H9 (cell line): ENCODE data around the gene LRRTM1. TPM values are rescaled to one million over a fixed set of nuclear protein-coding genes. Genes with fewer than 3 reads are reported as not detected.
A peak's percentile ranks its signal among the peaks of the same experiment; 100 is the strongest.

Source experiments
- DNase-seq: peaks from one replicate; pipeline ENCODE4 v3.0.0-alpha.2; 2017
- H2AFZ ChIP-seq: one replicate; pipeline ENCODE4 v1.6.1; 2013; ENCODE audit warnings: mild to moderate bottlenecking, low read length, control low read depth, moderate library complexity
- H2AK5ac ChIP-seq: 2 replicates; pipeline ENCODE4 v1.6.1; 2013; ENCODE audit warnings: low read length, control low read depth, mixed read lengths; ENCODE audit not compliant: insufficient read length
- H2BK120ac ChIP-seq: one replicate; pipeline ENCODE4 v1.6.1; 2013; ENCODE audit warnings: low read depth, mild to moderate bottlenecking, low read length, control low read depth, inconsistent platforms; ENCODE audit not compliant: poor library complexity, severe bottlenecking
- H2BK12ac ChIP-seq: 2 replicates; pipeline ENCODE4 v1.6.1; 2013; ENCODE audit warnings: low read length, control low read depth, mixed read lengths, low read depth; ENCODE audit not compliant: insufficient read length
- H2BK15ac ChIP-seq: 2 replicates; pipeline ENCODE4 v1.6.1; 2013; ENCODE audit warnings: low read depth, low read length, control low read depth
- H2BK20ac ChIP-seq: one replicate; pipeline ENCODE4 v1.6.1; 2013; ENCODE audit warnings: low read depth, mild to moderate bottlenecking, low read length, control low read depth, inconsistent platforms; ENCODE audit not compliant: poor library complexity, severe bottlenecking
- H2BK5ac ChIP-seq: 2 replicates; pipeline ENCODE4 v1.6.1; 2013; ENCODE audit warnings: low read length, control low read depth, mixed read lengths; ENCODE audit not compliant: insufficient read length
- H3K14ac ChIP-seq: 2 replicates; pipeline ENCODE4 v1.6.1; 2013; ENCODE audit warnings: low read length, control low read depth; ENCODE audit not compliant: insufficient read depth
- H3K18ac ChIP-seq: 2 replicates; pipeline ENCODE4 v1.6.1; 2013; ENCODE audit warnings: low read depth, mild to moderate bottlenecking, mixed read lengths, low read length, control low read depth; ENCODE audit not compliant: insufficient read length
- H3K23ac ChIP-seq: 2 replicates; pipeline ENCODE4 v1.6.1; 2013; ENCODE audit warnings: low read length, control low read depth, mixed read lengths, low read depth; ENCODE audit not compliant: insufficient read length
- H3K23me2 ChIP-seq: 2 replicates; pipeline ENCODE4 v1.6.1; 2013; ENCODE audit warnings: low read depth, mild to moderate bottlenecking, mixed read lengths, low read length, control low read depth; ENCODE audit not compliant: insufficient read length, poor library complexity, severe bottlenecking
- H3K27ac ChIP-seq: 2 replicates; pipeline ENCODE4 v1.5.1; 2013; ENCODE audit warnings: low read length, control low read depth, mixed read lengths, low read depth; ENCODE audit not compliant: insufficient read length
- H3K27me3 ChIP-seq: 2 replicates; pipeline ENCODE4 v1.6.1; 2013; ENCODE audit warnings: low read length, control low read depth, inconsistent platforms; ENCODE audit not compliant: insufficient read depth
- H3K4ac ChIP-seq: 2 replicates; pipeline ENCODE4 v1.6.1; 2013; ENCODE audit warnings: low read depth, mild to moderate bottlenecking, control low read depth, inconsistent platforms, low read length, moderate library complexity
- H3K4me1 ChIP-seq: 2 replicates; pipeline ENCODE4 v1.6.1; 2013; ENCODE audit warnings: low read length, control low read depth, inconsistent platforms; ENCODE audit not compliant: insufficient read depth
- H3K4me2 ChIP-seq: 2 replicates; pipeline ENCODE4 v1.6.1; 2013; ENCODE audit warnings: low read length, control low read depth, mixed read lengths; ENCODE audit not compliant: insufficient read length, insufficient read depth
- H3K56ac ChIP-seq: 2 replicates; pipeline ENCODE4 v1.6.1; 2013; ENCODE audit warnings: low read depth, mild to moderate bottlenecking, mixed read lengths, low read length, control low read depth; ENCODE audit not compliant: insufficient read length
- H3K79me1 ChIP-seq: 2 replicates; pipeline ENCODE4 v1.6.1; 2013; ENCODE audit warnings: low read depth, mild to moderate bottlenecking, moderate library complexity, low read length, control low read depth, inconsistent platforms; ENCODE audit not compliant: insufficient read depth, poor library complexity, severe bottlenecking
- H3K79me2 ChIP-seq: 2 replicates; pipeline ENCODE4 v1.6.1; 2013; ENCODE audit warnings: low read length, control low read depth, inconsistent platforms; ENCODE audit not compliant: insufficient read depth
- H3K9ac ChIP-seq: 2 replicates; pipeline ENCODE4 v1.6.1; 2013; ENCODE audit warnings: low read length, control low read depth, mixed read lengths; ENCODE audit not compliant: insufficient read length; ENCODE audit errors: extremely low read depth
- H3K9me3 ChIP-seq: one replicate; pipeline ENCODE4 v1.6.1; 2013; ENCODE audit warnings: low read depth, low read length, inconsistent platforms; ENCODE audit not compliant: control insufficient read depth
- H3T11ph ChIP-seq: one replicate; pipeline ENCODE4 v1.6.1; 2013; ENCODE audit warnings: mild to moderate bottlenecking, low read length, control low read depth, inconsistent platforms
- H4K20me1 ChIP-seq: one replicate; pipeline ENCODE4 v1.6.1; 2013; ENCODE audit not compliant: control insufficient read depth, insufficient read length, insufficient read depth
- H4K5ac ChIP-seq: 2 replicates; pipeline ENCODE4 v1.6.1; 2013; ENCODE audit warnings: low read depth, mild to moderate bottlenecking, mixed read lengths, low read length, control low read depth; ENCODE audit not compliant: insufficient read length
- H4K8ac ChIP-seq: replicated peaks from 2 replicates; pipeline ENCODE4 v1.6.1; 2013; ENCODE audit warnings: low read length, control low read depth, mixed read lengths, low read depth; ENCODE audit not compliant: insufficient read length
- H4K91ac ChIP-seq: 2 replicates; pipeline ENCODE4 v1.6.1; 2013; ENCODE audit warnings: low read depth, mild to moderate bottlenecking, moderate library complexity, mixed read lengths, low read length, control low read depth; ENCODE audit not compliant: insufficient read length
- H3K27ac Mint-ChIP-seq, 3 experiments: 2 replicates in 2 of 3; 3 replicates in 1 of 3; pipeline ENCODE4 v1.8.0; 2020 to 2021; ENCODE audit warnings: mixed read lengths in 3 of 3, mild to moderate bottlenecking in 1 of 3, moderate library complexity in 1 of 3
- H3K27me3 Mint-ChIP-seq: 2 replicates; pipeline ENCODE4 v1.8.0; 2021; ENCODE audit warnings: low read depth, mild to moderate bottlenecking, moderate library complexity, mixed read lengths
- H3K36me3 Mint-ChIP-seq, 3 experiments: 2 replicates in 2 of 3; 3 replicates in 1 of 3; pipeline ENCODE4 v1.8.0; 2020 to 2021; ENCODE audit warnings: low read depth in 3 of 3, mixed read lengths in 3 of 3; ENCODE audit not compliant: insufficient read depth in 1 of 3
- H3K4me1 Mint-ChIP-seq, 2 experiments: 2 replicates each; pipeline ENCODE4 v1.8.0; 2020; ENCODE audit warnings: mixed read lengths in 2 of 2
- H3K4me3 Mint-ChIP-seq, 2 experiments: 2 replicates in 1 of 2; 3 replicates in 1 of 2; pipeline ENCODE4 v1.8.0; 2020 to 2021; ENCODE audit warnings: mild to moderate bottlenecking in 2 of 2, mixed read lengths in 2 of 2, moderate library complexity in 1 of 2
- H3K9me3 Mint-ChIP-seq, 2 experiments: 2 replicates in 1 of 2; 3 replicates in 1 of 2; pipeline ENCODE4 v1.8.0; 2020; ENCODE audit warnings: mild to moderate bottlenecking in 2 of 2, mixed read lengths in 2 of 2, moderate library complexity in 1 of 2
- CTCF ChIP-seq: fragments of 200-600 bp; sonication (generic); conservative IDR thresholded peaks from 3 replicates; pipeline ENCODE4 v1.8.0; 2021; ENCODE audit warnings: antibody characterized with exemption, mild to moderate bottlenecking
- WGBS: extraction: QIAGEN DNeasy Blood & Tissue Kit; methylation state at CpG from one replicate; pipeline ENCODE4 v1.1.7; 2013; ENCODE audit warnings: missing lambda C conversion rate, low lambda C conversion rate, mixed read lengths; ENCODE audit not compliant: insufficient read length; ENCODE audit errors: extremely low coverage; 5-methylcytosine and 5-hydroxymethylcytosine counted together
- total RNA-seq: library from RNA; stranded (reverse); gene quantifications from 2 replicates; pipeline ENCODE4 v1.2.1, GENCODE V29; 2021

Gene LRRTM1
- total RNA-seq, 1 experiment from 2014 or later: 1.2 TPM

- Histone ChIP-seq H4K8ac (no peak overlapping the region), H3K14ac (no peak overlapping the region), H3K4me2 (peak overlapping the region; percentile 52), H4K91ac (no peak overlapping the region), H4K20me1 (no peaks in the 10 kb centered on the region), H3K9me3 (no peaks in the 10 kb centered on the region), H3K56ac (no peak overlapping the region), H3K23ac (no peak overlapping the region), H3K79me1 (no peaks in the 10 kb centered on the region), H3K18ac (no peak overlapping the region), H3K23me2 (peaks cover 22% of the 10 kb centered on the region), H2BK5ac (no peak overlapping the region), H3K4me1 (peaks cover 13% of the 10 kb centered on the region; the same call in 1 of the 2 replicates), H2BK15ac (no peak overlapping the region), H2AFZ (no peak overlapping the region), H3K27ac (no peak overlapping the region), H2BK12ac (no peak overlapping the region), H3K27me3 (peaks cover 41% of the 10 kb centered on the region), H2BK120ac (no peak overlapping the region), H3K4ac (no peak overlapping the region), H2BK20ac (no peak overlapping the region), H3K79me2 (no peaks in the 10 kb centered on the region), H2AK5ac (no peak overlapping the region), H3K9ac (no peak overlapping the region), H4K5ac (no peak overlapping the region), H3T11ph (no peak overlapping the region)
- H3K4me3 Mint-ChIP-seq: peak overlapping the region; percentile 1 to 3; a peak in 2 of 5 replicates
- H3K27me3 Mint-ChIP-seq: peaks cover 59% of the 10 kb centered on the region
- DNase-seq: no peak
- H3K4me1 Mint-ChIP-seq: peaks cover 60 to 69% of the 10 kb centered on the region in 2 experiments
- peak overlapping the region in 1 of 3 experiments; percentile 15; a peak in 2 of 7 replicates for H3K27ac Mint-ChIP-seq
- peaks cover 0 to 2% (median 0%) of the 10 kb centered on the region in 3 experiments; a peak in 1 of 7 replicates for H3K36me3 Mint-ChIP-seq
- TF ChIP-seq CTCF: no peak
- no CpG with 5 or more reads among the region's 1 CpG for WGBS
- peaks cover 0 to 2% of the 10 kb centered on the region in 2 experiments; a peak in 2 of 5 replicates for H3K9me3 Mint-ChIP-seq
Measured at GRCh38 chr2:80300954-80301353, 3.6 kb downstream of the LRRTM1 start.
